Heart right ventricle (tissue), 16 donors: Measurements from ENCODE around the gene RAD51B. TPM values are rescaled to one million over a fixed set of nuclear protein-coding genes. Genes with fewer than 3 reads are reported as not detected.
"Not testable (repeated sequence)": the region's sequence is repeated elsewhere in the genome, so short reads cannot be mapped to it uniquely, and the experiment has no call there.

Experiments used
- ATAC-seq, 8 donors: fragments of 200-7000 bp; cut with Tn5 transposase; one replicate each; pipeline ENCODE4 v1.9.1; 2020; ENCODE audit warnings: mild to moderate bottlenecking in 8 of 8, moderate library complexity in 8 of 8, moderate number of reproducible peaks in 1 of 8
- DNase-seq, 2 donors: peaks; one replicate each; pipeline ENCODE4 v3.0.0-alpha.2; 2020
- H3K27ac ChIP-seq, 10 donors: fragments of 200-600 bp; sonication (generic) in 2 of 10; one replicate each; pipeline versions ENCODE4 v1.5.0 to v1.8.0; 2020 to 2022; ENCODE audit warnings: mild to moderate bottlenecking in 3 of 10
- H3K27me3 ChIP-seq, 7 donors: fragments of 200-600 bp; one replicate each; pipeline ENCODE4 v1.8.0; 2021 to 2022; ENCODE audit warnings: mild to moderate bottlenecking in 2 of 7
- H3K36me3 ChIP-seq, 9 donors: fragments of 200-600 bp; sonication (generic) in 1 of 9; one replicate each; pipeline versions ENCODE4 v1.5.0 to v1.8.0; 2020 to 2022; ENCODE audit warnings: mild to moderate bottlenecking in 2 of 9
- H3K4me1 ChIP-seq, 9 donors: fragments of 200-600 bp; sonication (generic) in 1 of 9; one replicate each; pipeline versions ENCODE4 v1.5.0 to v1.8.0; 2020 to 2022; ENCODE audit warnings: mild to moderate bottlenecking in 4 of 9
- H3K4me3 ChIP-seq, 10 donors: fragments of 200-600 bp; sonication (generic) in 2 of 10; one replicate each; pipeline versions ENCODE4 v1.5.0 to v1.8.0; 2020 to 2022; ENCODE audit warnings: mild to moderate bottlenecking in 7 of 10, moderate library complexity in 2 of 10
- H3K9me3 ChIP-seq, 11 donors: fragments of 200-600 bp in 10 of 11; sonication (generic) in 2 of 11; one replicate each; pipeline versions ENCODE4 v1.5.0 to v1.8.0; 2013 to 2022; ENCODE audit warnings: mild to moderate bottlenecking in 2 of 11, control low read depth in 1 of 11, moderate library complexity in 1 of 11
- CTCF ChIP-seq, 9 donors: fragments of 200-600 bp; sonication (generic) in 2 of 9; IDR thresholded peaks; one replicate each; pipeline versions ENCODE4 v1.5.0 to v1.8.0; 2021 to 2022; ENCODE audit warnings: antibody characterized with exemption in 9 of 9, mild to moderate bottlenecking in 5 of 9, moderate library complexity in 1 of 9
- WGBS, 2 donors: extraction: QIAGEN DNeasy Blood & Tissue Kit; methylation state at CpG; one replicate each; pipeline ENCODE4 v1.1.7; 2013; ENCODE audit warnings: inconsistent platforms in 1 of 2; 5-methylcytosine and 5-hydroxymethylcytosine counted together
- intact Hi-C, 10 donors: fragments of 100-400 bp; cut with DNase I; formaldehyde crosslinking; loops; one replicate each; pipeline versions ENCODE4 v1.11.1 to v1.14.2; 2022
- polyA plus RNA-seq, 2 donors: library from polyadenylated mRNA; stranded (reverse); fragments of 200-250 nt; gene quantifications; one replicate each; pipeline ENCODE4 v1.2.3, GENCODE V29; 2013
- total RNA-seq, 10 donors: library from RNA; stranded (reverse); fragmentation: NEBNext Ultra II Directional in 3 of 10; extraction: Animal tissue kit (Norgen Biotek cat#: 25700) in 3 of 10; gene quantifications; one replicate each; pipeline versions ENCODE4 v1.2.1 to v1.2.4, GENCODE V29; 2021 to 2023
- donor health status: Arrhythmogenic right ventricular cardiomyopathy.
- donor health status: ischemic (EF 13 %, LVEDD 7.1; RV severe dilation, severe dysfunction).
- donor health status: healthy with polysubstance abuse.
- donor health status: DM: no; HTN: yes; CAD: no.
- donor health status: DM: no; HTN: no; CAD: no.
- donor health status: ischemic (EF 25% LVEDD 6.9; RV normal size, moderate dysfunction).
- donor health status: ischemic (EF 25% LVEDD 5.7; RV mildly dilated, moderate dysfunction).
- donor health status: healthy.
- donor health status: DM: yes; HTN: yes; CAD: no.
- donor health status: Ischemic cardiomyopathy.
- donor health status: ischemic (EF 35%, LVEDD 5.7; RV mildly dilated, moderate dysfunction).
- donor health status: nonischemic (EF 11% LVEDD 7.7; RV severe dilation, severe dysfunction).
- donor health status: DM: yes; HTN: yes; CAD: no.
- donor health status: PGD.
- donor health status: ischemic (EF 29% LVEDD 5.4; RV normal size, mild dysfunction).
- donor health status: nonischemic (EF 23%, LVEDD 6.1; RV moderate dilation, normal function).

Gene RAD51B
- total and polyA plus RNA-seq, 12 donors = 0.88 to 8.6 (median 3.5) TPM

- ATAC-seq (peak in 1 of 8 donors; percentile 44), DNase-seq (no peak)
- intact Hi-C loops = no loop called here
- H3K4me1 ChIP-seq = peaks cover 0 to 42% (median 26%) of the 10 kb centered on the region in 9 donors
- 88% methylated on average over 4 of the region's 4 CpGs for WGBS, 2 donors
- H3K9me3 ChIP-seq = peaks cover 0 to 9% (median 0%) of the 10 kb centered on the region in 11 donors
- H3K27ac ChIP-seq = peak overlapping the region in 2 of 10 donors; percentile 12 to 57
- H3K36me3 ChIP-seq = no peaks in the 10 kb centered on the region
- peak in 4 of 9 donors; percentile 11 to 41 (median 28) for TF ChIP-seq CTCF (IDR thresholded peaks at IDR 0.05)
- no peaks in the 10 kb centered on the region for H3K27me3 ChIP-seq
- H3K4me3 ChIP-seq = no peak overlapping the region
Observed at GRCh38 chr14:68297876-68298468, 478.4 kb downstream of the RAD51B start.

DNA sequence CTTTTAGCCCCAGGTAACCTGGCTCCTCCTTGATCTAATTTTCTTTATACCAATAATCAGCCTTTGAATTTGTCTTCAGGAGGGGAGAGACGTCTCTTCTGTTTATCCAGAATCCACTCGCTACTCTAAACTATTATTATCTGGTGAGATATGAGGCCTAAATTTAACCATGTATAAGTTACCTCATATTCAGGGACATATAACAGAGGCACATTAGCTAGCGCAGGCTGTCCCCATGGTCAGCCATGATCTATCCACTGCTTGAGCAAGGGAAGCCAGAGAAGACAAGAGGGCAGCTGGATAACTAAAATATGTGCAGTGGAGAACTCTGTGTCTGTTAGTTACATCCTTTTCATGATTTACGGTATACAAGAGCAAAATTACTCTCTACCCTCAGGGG, 481.0 kb downstream of the RAD51B start:
- no peaks in the 10 kb centered on the region for H3K36me3 ChIP-seq
- intact Hi-C loops = no loop called here
- DNase-seq (no peak), ATAC-seq (no peak)
- no peaks in the 10 kb centered on the region for H3K27me3 ChIP-seq
- TF ChIP-seq CTCF (IDR thresholded peaks at IDR 0.05) = no peak
- no peak overlapping the region for H3K27ac ChIP-seq
- 74 to 80% methylated on average over 4 of the region's 4 CpGs for WGBS, 2 donors
- peaks cover 0 to 31% (median 16%) of the 10 kb centered on the region in 9 donors for H3K4me1 ChIP-seq
- peaks cover 0 to 9% (median 0%) of the 10 kb centered on the region in 11 donors for H3K9me3 ChIP-seq
- H3K4me3 ChIP-seq = no peak overlapping the region

- Histone ChIP-seq H3K4me3 (no peak overlapping the region), H3K27ac (no peak overlapping the region), H3K27me3 (no peaks in the 10 kb centered on the region), H3K36me3 (no peaks in the 10 kb centered on the region), H3K9me3 (peaks cover 0 to 9% (median 0%) of the 10 kb centered on the region in 11 donors), H3K4me1 (peaks cover 0 to 25% (median 10%) of the 10 kb centered on the region in 9 donors)
- WGBS, 2 donors = 38 to 51% methylated on average over 1 of the region's 1 CpG
- no peak for ATAC-seq
- TF ChIP-seq CTCF (IDR thresholded peaks at IDR 0.05) = no peak
- intact Hi-C loops = no loop called here
- DNase-seq = no peak
Observed at GRCh38 chr14:68301219-68301618, 481.6 kb downstream of the RAD51B start.

GRCh38 chr14:68302938-68303337, 483.4 kb downstream of the RAD51B start:
- H3K4me1 ChIP-seq = peaks cover 0 to 22% (median 10%) of the 10 kb centered on the region in 9 donors
- 96 to 99% methylated on average over 2 of the region's 2 CpGs for WGBS, 2 donors
- DNase-seq, ATAC-seq, H3K27ac ChIP-seq, intact Hi-C loops, H3K4me3 ChIP-seq, H3K9me3 ChIP-seq, H3K36me3 ChIP-seq, H3K27me3 ChIP-seq: not testable (repeated sequence)

GRCh38 chr14:68305738-68306137, 486.2 kb downstream of the RAD51B start:
- peaks cover 0 to 34% (median 15%) of the 10 kb centered on the region in 9 donors for H3K4me1 ChIP-seq
- no peak overlapping the region for H3K4me3 ChIP-seq
- no peak overlapping the region for H3K27ac ChIP-seq
- peaks cover 0 to 9% (median 0%) of the 10 kb centered on the region in 11 donors for H3K9me3 ChIP-seq
- intact Hi-C loops = no loop called here
- no peaks in the 10 kb centered on the region for H3K36me3 ChIP-seq
- ATAC-seq = no peak
- H3K27me3 ChIP-seq = no peaks in the 10 kb centered on the region
- WGBS, 2 donors = 90 to 94% methylated on average over 4 of the region's 4 CpGs
- TF ChIP-seq CTCF (IDR thresholded peaks at IDR 0.05) = no peak
- DNase-seq = no peak
